ENCODE results near the gene MPZ.

DNA sequence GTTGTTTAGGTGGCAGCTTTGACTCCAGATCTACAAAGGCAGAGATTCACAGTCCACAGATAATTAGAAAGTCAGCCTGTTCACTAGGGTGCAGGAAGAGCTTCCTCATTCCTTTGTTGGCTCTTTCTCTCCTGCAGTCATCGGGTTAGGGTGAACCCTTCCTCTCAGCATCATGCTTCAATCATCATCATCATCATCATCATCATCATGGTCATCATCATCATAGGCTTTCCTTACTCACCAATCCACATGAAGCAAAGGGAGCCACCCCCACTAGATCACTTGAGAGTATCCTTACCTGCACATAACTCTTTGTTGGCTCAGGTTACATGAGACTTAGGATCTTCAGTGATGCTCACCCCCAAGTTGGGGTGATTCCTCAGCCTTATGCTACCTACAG is 19.0 kb downstream of the MPZ start:
- TF ChIP-seq POLR2A (IDR thresholded peaks at IDR 0.05) = no peak
- TF ChIP-seq, protein P1, sequence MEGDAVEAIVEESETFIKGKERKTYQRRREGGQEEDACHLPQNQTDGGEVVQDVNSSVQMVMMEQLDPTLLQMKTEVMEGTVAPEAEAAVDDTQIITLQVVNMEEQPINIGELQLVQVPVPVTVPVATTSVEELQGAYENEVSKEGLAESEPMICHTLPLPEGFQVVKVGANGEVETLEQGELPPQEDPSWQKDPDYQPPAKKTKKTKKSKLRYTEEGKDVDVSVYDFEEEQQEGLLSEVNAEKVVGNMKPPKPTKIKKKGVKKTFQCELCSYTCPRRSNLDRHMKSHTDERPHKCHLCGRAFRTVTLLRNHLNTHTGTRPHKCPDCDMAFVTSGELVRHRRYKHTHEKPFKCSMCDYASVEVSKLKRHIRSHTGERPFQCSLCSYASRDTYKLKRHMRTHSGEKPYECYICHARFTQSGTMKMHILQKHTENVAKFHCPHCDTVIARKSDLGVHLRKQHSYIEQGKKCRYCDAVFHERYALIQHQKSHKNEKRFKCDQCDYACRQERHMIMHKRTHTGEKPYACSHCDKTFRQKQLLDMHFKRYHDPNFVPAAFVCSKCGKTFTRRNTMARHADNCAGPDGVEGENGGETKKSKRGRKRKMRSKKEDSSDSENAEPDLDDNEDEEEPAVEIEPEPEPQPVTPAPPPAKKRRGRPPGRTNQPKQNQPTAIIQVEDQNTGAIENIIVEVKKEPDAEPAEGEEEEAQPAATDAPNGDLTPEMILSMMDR (IDR thresholded peaks at IDR 0.05) = no peak
